Fibroblast of lung (primary cell): Measurements from ENCODE around the gene FAXC. TPM values are rescaled to one million over a fixed set of nuclear protein-coding genes. Genes with fewer than 3 reads are reported as not detected.

Source experiments
- DNase-seq, 2 donors: peaks; one replicate each; pipeline versions ENCODE4 v3.0.0 to v3.0.0-alpha.2; 2010; ENCODE audit warnings: low read depth in 2 of 2
- H2AFZ ChIP-seq: 2 replicates; pipeline ENCODE4 v1.5.1; 2012; ENCODE audit warnings: low read length, control low read depth, inconsistent platforms
- H3K27ac ChIP-seq: 2 replicates; pipeline ENCODE4 v1.5.1; 2011; ENCODE audit warnings: low read length, control low read depth; ENCODE audit not compliant: insufficient read depth
- H3K27me3 ChIP-seq: 2 replicates; pipeline ENCODE4 v1.5.1; 2011; ENCODE audit warnings: mild to moderate bottlenecking, low read length; ENCODE audit not compliant: control insufficient read depth, insufficient read depth
- H3K36me3 ChIP-seq: 2 replicates; pipeline ENCODE4 v1.5.1; 2011; ENCODE audit warnings: low read length; ENCODE audit not compliant: control insufficient read depth, insufficient read depth
- H3K4me1 ChIP-seq: 2 replicates; pipeline ENCODE4 v1.5.1; 2011; ENCODE audit warnings: low read length; ENCODE audit not compliant: control insufficient read depth, insufficient read depth; ENCODE audit errors: extremely low read depth
- H3K4me2 ChIP-seq: 2 replicates; pipeline ENCODE4 v1.5.1; 2011; ENCODE audit warnings: low read length, control low read depth; ENCODE audit not compliant: insufficient read depth; ENCODE audit errors: extremely low read depth
- H3K4me3 ChIP-seq, 4 experiments: fragments of 200-600 bp in 1 of 4; sonication (generic) in 1 of 4; replicated peaks in 1 of 4; 2 replicates each; pipeline ENCODE4 v1.5.1; 2011 to 2016; ENCODE audit warnings: low read length in 4 of 4, low read depth in 3 of 4, mild to moderate bottlenecking in 3 of 4, control low read depth in 2 of 4, inconsistent platforms in 1 of 4, mixed read lengths in 1 of 4; ENCODE audit not compliant: insufficient read depth in 1 of 4; ENCODE audit errors: control extremely low read depth in 1 of 4
- H3K79me2 ChIP-seq: 2 replicates; pipeline ENCODE4 v1.5.1; 2012; ENCODE audit warnings: mild to moderate bottlenecking, low read length, inconsistent platforms; ENCODE audit not compliant: control insufficient read depth, insufficient read depth
- H3K9ac ChIP-seq: 2 replicates; pipeline ENCODE4 v1.5.1; 2011; ENCODE audit warnings: mild to moderate bottlenecking, low read length, control low read depth; ENCODE audit not compliant: insufficient read depth
- H3K9me3 ChIP-seq: 2 replicates; pipeline ENCODE4 v1.5.1; 2012; ENCODE audit warnings: low read depth, low read length; ENCODE audit not compliant: control insufficient read depth, insufficient read depth
- H4K20me1 ChIP-seq: 2 replicates; pipeline ENCODE4 v1.5.1; 2011; ENCODE audit warnings: low read length; ENCODE audit not compliant: control insufficient read depth, insufficient read depth; ENCODE audit errors: extremely low read depth
- EZH2 ChIP-seq: IDR thresholded peaks from 2 replicates; pipeline ENCODE4 v1.5.1; 2012; ENCODE audit warnings: low read length, control low read depth, mild to moderate bottlenecking; ENCODE audit errors: missing control alignments
- polyA plus RNA-seq, 2 donors: library from polyadenylated mRNA; depleted of rRNA in 1 of 2; stranded (reverse) in 1 of 2; unstranded in 1 of 2; fragments of >200 nt; gene quantifications; 2 replicates each; pipeline ENCODE4 v1.2.1, GENCODE V29; 2011 to 2012; ENCODE audit warnings: missing spikeins in 1 of 2
- total RNA-seq: library from RNA; depleted of rRNA; stranded (reverse); fragments of >200 nt; gene quantifications from 2 replicates; pipeline ENCODE4 v1.2.1, GENCODE V29; 2014
- TF ChIP-seq, protein P1 (sequence below), 2 donors: IDR thresholded peaks in 1 of 2; conservative IDR thresholded peaks in 1 of 2; 1 replicate in 1 of 2; 2 replicates in 1 of 2; pipeline ENCODE4 v1.5.1; 2011 to 2012; ENCODE audit warnings: low read length in 2 of 2, control low read depth in 1 of 2, inconsistent platforms in 1 of 2, low read depth in 1 of 2, mild to moderate bottlenecking in 1 of 2

FAXC gene
- total and polyA plus RNA-seq, 2 donors (not counting 1 experiment from before 2014, with no cell fraction given): 0.17 to 2.7 TPM

DNA sequence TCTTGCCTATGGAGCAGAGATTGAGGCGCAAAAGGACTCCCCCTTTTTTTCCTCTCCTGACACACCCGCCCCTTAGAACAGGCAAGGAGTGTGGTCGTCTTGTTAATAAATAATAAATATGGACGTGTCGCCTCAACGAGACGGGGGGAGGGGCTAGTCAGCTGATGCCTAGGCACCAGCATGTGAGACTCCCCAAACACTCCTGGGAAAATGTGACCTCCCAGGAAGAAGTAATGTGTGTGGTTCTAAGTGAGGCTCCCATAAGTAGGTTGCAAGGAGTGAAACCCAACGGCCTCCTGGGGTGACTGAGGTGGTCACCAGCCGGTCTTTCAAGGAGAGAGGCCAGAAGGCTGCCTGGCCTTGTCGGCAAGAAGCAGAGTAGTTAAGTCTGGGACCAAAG, 1.1 kb upstream of the FAXC start:
- Histone ChIP-seq H3K4me2 (no peak overlapping the region), H3K9me3 (no peaks in the 10 kb centered on the region), H3K79me2 (no peaks in the 10 kb centered on the region), H3K4me1 (no peaks in the 10 kb centered on the region), H3K36me3 (no peaks in the 10 kb centered on the region), H3K27me3 (peaks cover 4% of the 10 kb centered on the region), H3K9ac (no peak overlapping the region), H4K20me1 (no peaks in the 10 kb centered on the region), H3K27ac (no peak overlapping the region), H2AFZ (no peak overlapping the region), H3K4me3 (no peak overlapping the region)
- TF ChIP-seq, protein P1, sequence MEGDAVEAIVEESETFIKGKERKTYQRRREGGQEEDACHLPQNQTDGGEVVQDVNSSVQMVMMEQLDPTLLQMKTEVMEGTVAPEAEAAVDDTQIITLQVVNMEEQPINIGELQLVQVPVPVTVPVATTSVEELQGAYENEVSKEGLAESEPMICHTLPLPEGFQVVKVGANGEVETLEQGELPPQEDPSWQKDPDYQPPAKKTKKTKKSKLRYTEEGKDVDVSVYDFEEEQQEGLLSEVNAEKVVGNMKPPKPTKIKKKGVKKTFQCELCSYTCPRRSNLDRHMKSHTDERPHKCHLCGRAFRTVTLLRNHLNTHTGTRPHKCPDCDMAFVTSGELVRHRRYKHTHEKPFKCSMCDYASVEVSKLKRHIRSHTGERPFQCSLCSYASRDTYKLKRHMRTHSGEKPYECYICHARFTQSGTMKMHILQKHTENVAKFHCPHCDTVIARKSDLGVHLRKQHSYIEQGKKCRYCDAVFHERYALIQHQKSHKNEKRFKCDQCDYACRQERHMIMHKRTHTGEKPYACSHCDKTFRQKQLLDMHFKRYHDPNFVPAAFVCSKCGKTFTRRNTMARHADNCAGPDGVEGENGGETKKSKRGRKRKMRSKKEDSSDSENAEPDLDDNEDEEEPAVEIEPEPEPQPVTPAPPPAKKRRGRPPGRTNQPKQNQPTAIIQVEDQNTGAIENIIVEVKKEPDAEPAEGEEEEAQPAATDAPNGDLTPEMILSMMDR (conservative IDR thresholded peaks at IDR 0.05 in 1 of 2, IDR thresholded peaks at IDR 0.05 in 1 of 2; ENCODE audit: low read depth in 1 of 2, low read length in 2 of 2): no peak
- no peak for TF ChIP-seq EZH2
- DNase-seq: no peak

DNA sequence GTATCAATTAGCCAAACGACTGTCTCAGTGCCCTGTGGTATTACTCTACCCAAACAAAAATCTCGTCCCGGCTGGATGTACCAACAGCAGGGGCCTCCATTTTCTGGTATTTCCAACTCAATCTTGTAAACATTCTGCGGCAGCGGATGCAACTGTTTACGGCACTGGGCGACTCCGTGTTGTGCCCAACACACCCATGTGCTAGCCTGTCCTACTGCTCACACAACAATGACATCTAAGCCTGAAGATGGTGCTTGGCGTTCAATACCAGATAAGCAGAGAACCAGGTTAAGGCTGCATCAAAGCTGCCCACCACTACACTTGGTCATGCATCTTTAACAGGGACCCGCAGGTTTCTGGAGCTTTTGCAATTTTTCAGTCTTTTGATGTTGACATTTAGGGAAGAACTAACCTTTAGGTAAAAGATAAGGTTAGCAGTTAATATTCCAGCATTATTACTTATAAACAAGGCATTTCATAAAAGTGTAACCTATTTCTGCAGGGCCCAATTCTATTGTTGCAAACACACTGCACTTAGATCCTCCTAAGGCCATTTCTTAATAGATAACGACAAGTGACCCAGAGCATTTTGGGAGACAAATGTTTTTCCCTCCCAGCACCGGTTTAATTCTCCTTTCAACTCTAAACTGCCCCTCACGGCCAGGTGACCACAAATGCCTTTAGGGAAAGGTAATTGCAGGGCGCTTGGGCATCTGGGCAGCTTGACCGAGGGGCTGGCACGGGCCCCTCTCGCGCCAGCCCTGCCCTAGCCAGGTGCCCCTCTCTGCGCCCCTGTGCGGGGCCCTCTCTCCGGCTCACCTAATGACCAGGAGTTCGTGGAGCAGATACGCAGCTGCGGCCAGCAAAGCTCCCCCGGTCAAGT, 945 bp downstream of the FAXC start:
- Histone ChIP-seq H3K4me3 (peak overlapping the region; percentile 18 to 67 (median 56)), H2AFZ (peak overlapping the region; percentile 9), H3K27ac (no peak overlapping the region), H4K20me1 (no peaks in the 10 kb centered on the region), H3K4me1 (no peaks in the 10 kb centered on the region), H3K36me3 (no peaks in the 10 kb centered on the region), H3K9ac (no peak overlapping the region), H3K9me3 (no peaks in the 10 kb centered on the region), H3K27me3 (peaks cover 2% of the 10 kb centered on the region), H3K4me2 (peak overlapping the region; percentile 85), H3K79me2 (no peaks in the 10 kb centered on the region)
- no peak for DNase-seq
- TF ChIP-seq, protein P1 (conservative IDR thresholded peaks at IDR 0.05 in 1 of 2, IDR thresholded peaks at IDR 0.05 in 1 of 2; ENCODE audit: low read depth in 1 of 2, low read length in 2 of 2): no peak
- no peak for TF ChIP-seq EZH2

DNA sequence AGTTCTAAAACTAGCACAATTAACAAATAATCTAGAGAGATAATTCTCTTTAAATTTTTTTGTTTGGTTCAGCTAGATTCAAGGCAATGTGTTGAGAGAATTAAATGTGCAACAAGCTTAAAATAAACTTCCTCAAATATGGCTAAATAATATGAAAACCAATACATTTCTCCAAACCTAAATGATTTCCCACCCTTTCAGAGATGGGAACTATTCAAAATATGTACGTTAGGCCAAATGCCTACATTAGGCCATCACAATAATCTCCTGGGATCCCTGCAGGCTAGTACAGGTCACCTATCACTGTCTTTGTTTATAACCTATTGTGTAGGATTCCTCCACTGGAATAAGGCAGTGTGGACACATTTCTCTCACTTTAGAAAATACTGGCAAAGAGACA, 1.7 kb downstream of the FAXC start:
- H3K4me2 ChIP-seq: no peak overlapping the region
- TF ChIP-seq, protein P1 (conservative IDR thresholded peaks at IDR 0.05 in 1 of 2, IDR thresholded peaks at IDR 0.05 in 1 of 2; ENCODE audit: low read depth in 1 of 2, low read length in 2 of 2): no peak
- no peak for TF ChIP-seq EZH2
- no peak overlapping the region for H3K27ac ChIP-seq

More for the DNA sequence above, 1.7 kb downstream of the FAXC start:
- Histone ChIP-seq H4K20me1 (no peaks in the 10 kb centered on the region), H3K79me2 (no peaks in the 10 kb centered on the region), H2AFZ (no peak overlapping the region), H3K4me1 (no peaks in the 10 kb centered on the region), H3K9ac (no peak overlapping the region), H3K27me3 (no peaks in the 10 kb centered on the region), H3K36me3 (no peaks in the 10 kb centered on the region), H3K4me3 (no peak overlapping the region), H3K9me3 (no peaks in the 10 kb centered on the region)
- DNase-seq: no peak
